ENCODE results near the gene TMEM39A. TPM values are rescaled to one million over a fixed set of nuclear protein-coding genes. Genes with fewer than 3 reads are reported as not detected.

Gene TMEM39A
- total and polyA plus RNA-seq, 2 donors (not counting 1 experiment from before 2014, with no cell fraction given): 48.0 to 59.0 TPM

GRCh38 chr3:119469418-119470189 lies 6.2 kb upstream of the TMEM39A start:
- TF ChIP-seq CTCF (conservative IDR thresholded peaks at IDR 0.05 in 1 of 2, IDR thresholded peaks at IDR 0.05 in 1 of 2; ENCODE audit: low read depth in 1 of 2, low read length in 2 of 2) (no peak), EZH2 (IDR thresholded peaks at IDR 0.05; ENCODE audit: low read length, missing control alignments) (no peak)
- no peak overlapping the region for H3K27ac ChIP-seq (ENCODE audit: insufficient read depth, low read length)
- DNase-seq (ENCODE audit: low read depth in 2 of 2): peak; percentile 34 to 47

GRCh38 chr3:119468041-119468440 lies 4.6 kb upstream of the TMEM39A start:
- no peak for TF ChIP-seq CTCF (conservative IDR thresholded peaks at IDR 0.05 in 1 of 2, IDR thresholded peaks at IDR 0.05 in 1 of 2; ENCODE audit: low read depth in 1 of 2, low read length in 2 of 2)
- no peak for TF ChIP-seq EZH2 (IDR thresholded peaks at IDR 0.05; ENCODE audit: low read length, missing control alignments)
- Histone ChIP-seq H3K27ac (ENCODE audit: insufficient read depth, low read length) (no peak overlapping the region), H3K36me3 (ENCODE audit: control insufficient read depth, insufficient read depth, low read length) (no peaks in the 10 kb centered on the region), H3K27me3 (ENCODE audit: control insufficient read depth, insufficient read depth, low read length) (no peaks in the 10 kb centered on the region), H3K4me2 (ENCODE audit: extremely low read depth, insufficient read depth, low read length) (peak overlapping the region; percentile 92), H3K4me3 (replicated peaks in 1 of 4; ENCODE audit: control extremely low read depth in 1 of 4, insufficient read depth in 1 of 4, low read depth in 3 of 4, low read length in 4 of 4) (peak overlapping the region in 2 of 4 experiments; percentile 75 to 96), H3K9ac (ENCODE audit: insufficient read depth, low read length) (no peak overlapping the region), H2AFZ (ENCODE audit: low read length) (peak overlapping the region; percentile 99), H3K4me1 (ENCODE audit: control insufficient read depth, extremely low read depth, insufficient read depth, low read length) (no peaks in the 10 kb centered on the region), H3K9me3 (ENCODE audit: control insufficient read depth, insufficient read depth, low read depth, low read length) (no peaks in the 10 kb centered on the region), H3K79me2 (ENCODE audit: control insufficient read depth, insufficient read depth, low read length) (peaks cover 4% of the 10 kb centered on the region), H4K20me1 (ENCODE audit: control insufficient read depth, extremely low read depth, insufficient read depth, low read length) (no peaks in the 10 kb centered on the region)
- no peak for DNase-seq (ENCODE audit: low read depth in 2 of 2)

More at GRCh38 chr3:119469418-119470189, 6.2 kb upstream of the TMEM39A start:
- Histone ChIP-seq H3K4me3 (replicated peaks in 1 of 4; ENCODE audit: control extremely low read depth in 1 of 4, insufficient read depth in 1 of 4, low read depth in 3 of 4, low read length in 4 of 4) (peak overlapping the region; percentile 75 to 96 (median 88)), H4K20me1 (ENCODE audit: control insufficient read depth, extremely low read depth, insufficient read depth, low read length) (no peaks in the 10 kb centered on the region), H3K9me3 (ENCODE audit: control insufficient read depth, insufficient read depth, low read depth, low read length) (no peaks in the 10 kb centered on the region), H3K36me3 (ENCODE audit: control insufficient read depth, insufficient read depth, low read length) (no peaks in the 10 kb centered on the region), H3K4me2 (ENCODE audit: extremely low read depth, insufficient read depth, low read length) (peak overlapping the region; percentile 65), H3K9ac (ENCODE audit: insufficient read depth, low read length) (peak overlapping the region; percentile 75), H3K27me3 (ENCODE audit: control insufficient read depth, insufficient read depth, low read length) (no peaks in the 10 kb centered on the region), H3K4me1 (ENCODE audit: control insufficient read depth, extremely low read depth, insufficient read depth, low read length) (no peaks in the 10 kb centered on the region), H2AFZ (ENCODE audit: low read length) (peak overlapping the region; percentile 95), H3K79me2 (ENCODE audit: control insufficient read depth, insufficient read depth, low read length) (no peaks in the 10 kb centered on the region)

- H3K4me3 ChIP-seq (replicated peaks in 1 of 4; ENCODE audit: control extremely low read depth in 1 of 4, insufficient read depth in 1 of 4, low read depth in 3 of 4, low read length in 4 of 4): no peak overlapping the region
- H3K9me3 ChIP-seq (ENCODE audit: control insufficient read depth, insufficient read depth, low read depth, low read length): no peaks in the 10 kb centered on the region
- H3K27me3 ChIP-seq (ENCODE audit: control insufficient read depth, insufficient read depth, low read length): no peaks in the 10 kb centered on the region
- no peak overlapping the region for H3K27ac ChIP-seq (ENCODE audit: insufficient read depth, low read length)
- no peak overlapping the region for H3K9ac ChIP-seq (ENCODE audit: insufficient read depth, low read length)
- no peak overlapping the region for H2AFZ ChIP-seq (ENCODE audit: low read length)
- H3K79me2 ChIP-seq (ENCODE audit: control insufficient read depth, insufficient read depth, low read length): peaks cover 35% of the 10 kb centered on the region
- peak in 1 of 2 donors; percentile 3 for DNase-seq (ENCODE audit: low read depth in 2 of 2)
- peaks cover 6% of the 10 kb centered on the region for H3K4me1 ChIP-seq (ENCODE audit: control insufficient read depth, extremely low read depth, insufficient read depth, low read length)
- H3K36me3 ChIP-seq (ENCODE audit: control insufficient read depth, insufficient read depth, low read length): peaks cover 14% of the 10 kb centered on the region
- no peak for TF ChIP-seq CTCF (conservative IDR thresholded peaks at IDR 0.05 in 1 of 2, IDR thresholded peaks at IDR 0.05 in 1 of 2; ENCODE audit: low read depth in 1 of 2, low read length in 2 of 2)
- TF ChIP-seq EZH2 (IDR thresholded peaks at IDR 0.05; ENCODE audit: low read length, missing control alignments): no peak
- H4K20me1 ChIP-seq (ENCODE audit: control insufficient read depth, extremely low read depth, insufficient read depth, low read length): no peaks in the 10 kb centered on the region
- H3K4me2 ChIP-seq (ENCODE audit: extremely low read depth, insufficient read depth, low read length): no peak overlapping the region
Measured at GRCh38 chr3:119457246-119457645, 6.2 kb downstream of the TMEM39A start.
